Measurements from ENCODE around the gene MDH1. TPM values are rescaled to one million over a fixed set of nuclear protein-coding genes. Genes with fewer than 3 reads are reported as not detected.

Gene MDH1
- total and polyA plus RNA-seq, 9 of the 15 experiments (the other 6 are each of a cell fraction or from before 2014, with no cell fraction given): 191 to 1,225 (median 284) TPM

DNA sequence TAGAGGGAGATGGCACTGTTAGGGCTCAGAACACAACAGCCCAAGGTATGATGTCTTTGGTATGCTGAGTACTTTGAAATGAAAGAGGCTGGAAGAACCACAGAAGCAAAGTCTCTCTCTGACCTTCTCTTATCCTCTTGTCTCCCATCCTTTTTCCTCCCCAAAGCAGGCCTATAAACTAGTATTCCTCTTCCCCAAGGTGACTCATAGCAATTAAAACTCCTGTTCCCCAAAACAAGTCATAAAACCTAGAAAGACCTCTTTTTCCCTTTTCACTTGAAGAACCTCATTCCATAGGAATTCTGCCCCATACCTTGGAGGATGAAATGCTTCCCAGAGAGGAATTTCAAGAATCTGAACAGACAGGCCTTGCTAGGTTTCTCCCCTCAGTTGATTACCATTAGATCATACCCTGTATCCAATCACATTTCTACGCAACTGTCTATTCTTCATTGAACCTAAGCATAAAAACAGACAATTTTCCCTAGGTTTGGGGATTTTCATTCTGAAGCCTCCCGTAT, 25.7 kb downstream of the MDH1 start (continued):
- no peak for TF ChIP-seq MAZ (CRISPR knock-in tag; conservative IDR thresholded peaks at IDR 0.05 in 1 of 2, IDR thresholded peaks at IDR 0.05 in 1 of 2)
- TF ChIP-seq MTA3 (IDR thresholded peaks at IDR 0.05; ENCODE audit: borderline replicate concordance): no peak
- TF ChIP-seq MEF2A (IDR thresholded peaks at IDR 0.05; ENCODE audit: control insufficient read depth, low read depth, low read length): no peak
- TF ChIP-seq PML (IDR thresholded peaks at IDR 0.05; ENCODE audit: low read length): no peak
- no peak for TF ChIP-seq FOXK2 (conservative IDR thresholded peaks at IDR 0.05 in 1 of 2, IDR thresholded peaks at IDR 0.05 in 1 of 2; ENCODE audit: low read depth in 2 of 2)
- TF ChIP-seq ZFP30 (CRISPR knock-in tag; IDR thresholded peaks at IDR 0.05; ENCODE audit: borderline replicate concordance): no peak
- TF ChIP-seq ZNF324 (CRISPR knock-in tag; IDR thresholded peaks at IDR 0.05): no peak
- TF ChIP-seq, protein P1, sequence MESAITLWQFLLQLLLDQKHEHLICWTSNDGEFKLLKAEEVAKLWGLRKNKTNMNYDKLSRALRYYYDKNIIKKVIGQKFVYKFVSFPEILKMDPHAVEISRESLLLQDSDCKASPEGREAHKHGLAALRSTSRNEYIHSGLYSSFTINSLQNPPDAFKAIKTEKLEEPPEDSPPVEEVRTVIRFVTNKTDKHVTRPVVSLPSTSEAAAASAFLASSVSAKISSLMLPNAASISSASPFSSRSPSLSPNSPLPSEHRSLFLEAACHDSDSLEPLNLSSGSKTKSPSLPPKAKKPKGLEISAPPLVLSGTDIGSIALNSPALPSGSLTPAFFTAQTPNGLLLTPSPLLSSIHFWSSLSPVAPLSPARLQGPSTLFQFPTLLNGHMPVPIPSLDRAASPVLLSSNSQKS (CRISPR knock-in tag; IDR thresholded peaks at IDR 0.05): no peak
- no peak for TF ChIP-seq L3MBTL2 (IDR thresholded peaks at IDR 0.05)
- TF ChIP-seq SIRT6 (IDR thresholded peaks at IDR 0.05; ENCODE audit: low read depth, low read length): no peak

All from K562 (cell line).